ENCODE results near the gene DYNLT4.

DYNLT4 gene

GRCh38 chr1:44807364-44808062 lies 362 bp upstream of the DYNLT4 start:
- Histone ChIP-seq H3K9me3 (ENCODE audit: control insufficient read depth, insufficient read depth, low read length) (no peaks in the 10 kb centered on the region), H3K27ac (ENCODE audit: low read depth, low read length) (peak overlapping the region; percentile 93), H3K4me2 (ENCODE audit: low read length) (peak overlapping the region; percentile 91), H4K20me1 (ENCODE audit: control insufficient read depth, insufficient read depth, low read depth, low read length) (no peaks in the 10 kb centered on the region), H3K4me3 (ENCODE audit: low read length) (peak overlapping the region; percentile 64), H3K79me2 (ENCODE audit: control insufficient read depth, low read length) (peaks cover 9% of the 10 kb centered on the region; the same call in 1 of the 2 replicates), H3K4me1 (ENCODE audit: control insufficient read depth, low read length) (peaks cover 49% of the 10 kb centered on the region), H3K9me2 (replicated peaks; ENCODE audit: control insufficient read depth, low read length) (no peaks in the 10 kb centered on the region), H3F3A (ENCODE audit: control insufficient read depth, insufficient read depth) (peaks cover 16% of the 10 kb centered on the region; the same call in 1 of the 2 replicates), H3K36me3 (ENCODE audit: control insufficient read depth, low read length) (peaks cover 55% of the 10 kb centered on the region), H3K27me3 (ENCODE audit: control insufficient read depth, low read length) (no peaks in the 10 kb centered on the region)
- TF ChIP-seq CTCF (IDR thresholded peaks at IDR 0.05; ENCODE audit: low read depth, low read length, poor library complexity, severe bottlenecking) (no peak), EZH2phosphoT487 (IDR thresholded peaks at IDR 0.05; ENCODE audit: borderline replicate concordance, low read length) (no peak)

- Histone ChIP-seq H3K36me3 (ENCODE audit: control insufficient read depth, low read length) (peaks cover 64% of the 10 kb centered on the region), H3K79me2 (ENCODE audit: control insufficient read depth, low read length) (peaks cover 20% of the 10 kb centered on the region), H3K9me3 (ENCODE audit: control insufficient read depth, insufficient read depth, low read length) (no peaks in the 10 kb centered on the region), H3F3A (ENCODE audit: control insufficient read depth, insufficient read depth) (peaks cover 11% of the 10 kb centered on the region; the same call in 1 of the 2 replicates), H3K4me3 (ENCODE audit: low read length) (no peak overlapping the region), H3K4me1 (ENCODE audit: control insufficient read depth, low read length) (peaks cover 62% of the 10 kb centered on the region), H3K27ac (ENCODE audit: low read depth, low read length) (peak overlapping the region; percentile 93; the same call in 1 of the 2 replicates), H3K27me3 (ENCODE audit: control insufficient read depth, low read length) (no peaks in the 10 kb centered on the region), H3K4me2 (ENCODE audit: low read length) (peak overlapping the region; percentile 91; the same call in 1 of the 2 replicates), H3K9me2 (replicated peaks; ENCODE audit: control insufficient read depth, low read length) (no peaks in the 10 kb centered on the region), H4K20me1 (ENCODE audit: control insufficient read depth, insufficient read depth, low read depth, low read length) (no peaks in the 10 kb centered on the region)
- TF ChIP-seq CTCF (IDR thresholded peaks at IDR 0.05; ENCODE audit: low read depth, low read length, poor library complexity, severe bottlenecking) (peak; percentile 5), EZH2phosphoT487 (IDR thresholded peaks at IDR 0.05; ENCODE audit: borderline replicate concordance, low read length) (no peak)
These were observed 987 bp downstream of the DYNLT4 start for GRCh38 chr1:44806025-44806703.

- peaks cover 11% of the 10 kb centered on the region; the same call in 1 of the 2 replicates for H3F3A ChIP-seq (ENCODE audit: control insufficient read depth, insufficient read depth)
- no peak for TF ChIP-seq EZH2phosphoT487 (IDR thresholded peaks at IDR 0.05; ENCODE audit: borderline replicate concordance, low read length)
- TF ChIP-seq CTCF (IDR thresholded peaks at IDR 0.05; ENCODE audit: low read depth, low read length, poor library complexity, severe bottlenecking), result peak; percentile 13
- peaks cover 62% of the 10 kb centered on the region for H3K4me1 ChIP-seq (ENCODE audit: control insufficient read depth, low read length)
- peaks cover 64% of the 10 kb centered on the region for H3K36me3 ChIP-seq (ENCODE audit: control insufficient read depth, low read length)
- no peak overlapping the region for H3K4me3 ChIP-seq (ENCODE audit: low read length)
- H3K9me3 ChIP-seq (ENCODE audit: control insufficient read depth, insufficient read depth, low read length), result no peaks in the 10 kb centered on the region
- no peaks in the 10 kb centered on the region for H3K27me3 ChIP-seq (ENCODE audit: control insufficient read depth, low read length)
- H4K20me1 ChIP-seq (ENCODE audit: control insufficient read depth, insufficient read depth, low read depth, low read length), result no peaks in the 10 kb centered on the region
- no peak overlapping the region for H3K4me2 ChIP-seq (ENCODE audit: low read length)
- peaks cover 26% of the 10 kb centered on the region for H3K79me2 ChIP-seq (ENCODE audit: control insufficient read depth, low read length)
- no peak overlapping the region for H3K27ac ChIP-seq (ENCODE audit: low read depth, low read length)
- H3K9me2 ChIP-seq (replicated peaks; ENCODE audit: control insufficient read depth, low read length), result no peaks in the 10 kb centered on the region
These were observed 1.7 kb downstream of the DYNLT4 start for GRCh38 chr1:44805311-44806024.

Data from DOHH2 (cell line).